ENCODE data around the gene HARS2.
"Not testable (repeated sequence)": the region's sequence is repeated elsewhere in the genome, so short reads cannot be mapped to it uniquely, and the experiment has no call there.

HARS2 gene

DNA sequence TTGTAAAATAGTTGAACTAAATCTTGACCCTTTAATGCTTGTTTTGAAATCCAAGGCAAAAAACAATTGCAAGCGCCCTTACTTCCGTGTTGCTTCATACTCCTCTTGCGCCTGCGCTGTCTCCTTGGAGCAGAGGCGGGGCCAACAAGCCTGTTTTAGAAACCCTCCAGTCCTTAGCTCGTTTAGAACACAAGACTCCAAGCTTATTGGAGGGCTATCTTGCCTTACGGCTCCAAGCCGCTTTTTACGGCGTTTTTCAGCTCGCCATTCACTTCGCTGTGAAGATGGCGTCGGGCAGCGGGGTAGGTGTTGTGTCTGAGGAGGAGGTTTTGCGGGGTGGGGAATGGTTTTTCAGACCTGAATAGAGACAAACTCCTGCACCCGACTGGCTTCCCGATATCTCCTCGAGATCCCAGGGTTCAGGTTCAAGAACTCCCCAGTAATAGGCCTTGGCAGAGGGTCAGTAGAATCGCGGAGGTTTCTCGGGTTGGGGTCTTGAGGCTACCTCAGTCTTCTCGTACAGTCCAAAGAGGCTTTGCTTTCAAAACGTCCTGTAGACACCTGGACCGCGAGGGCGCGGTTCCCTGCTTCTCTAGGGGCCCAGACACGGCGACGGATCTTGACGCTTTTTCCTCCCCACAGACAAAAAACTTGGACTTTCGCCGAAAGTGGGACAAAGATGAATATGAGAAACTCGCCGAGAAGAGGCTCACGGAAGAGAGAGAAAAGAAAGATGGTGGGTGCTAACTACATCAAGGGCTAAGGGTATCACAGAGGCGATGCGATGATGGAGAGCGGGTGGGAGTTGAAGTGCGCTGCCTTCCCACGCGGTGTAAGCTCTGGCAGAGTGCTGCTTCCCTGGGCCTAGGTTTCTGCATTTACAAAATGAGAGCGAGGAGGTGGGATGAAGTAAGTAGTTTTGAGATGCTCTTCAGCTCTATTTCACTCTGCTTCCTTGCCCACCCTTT is 9.2 kb downstream of the HARS2 start, which contains the start of gene ZMAT2:
Gene ZMAT2 (plus strand): TSS at position 271 of the 968 bp plus-strand sequence. CDS start 14 bp downstream, at position 285.
- DNase-seq = peak; percentile 86

DNA sequence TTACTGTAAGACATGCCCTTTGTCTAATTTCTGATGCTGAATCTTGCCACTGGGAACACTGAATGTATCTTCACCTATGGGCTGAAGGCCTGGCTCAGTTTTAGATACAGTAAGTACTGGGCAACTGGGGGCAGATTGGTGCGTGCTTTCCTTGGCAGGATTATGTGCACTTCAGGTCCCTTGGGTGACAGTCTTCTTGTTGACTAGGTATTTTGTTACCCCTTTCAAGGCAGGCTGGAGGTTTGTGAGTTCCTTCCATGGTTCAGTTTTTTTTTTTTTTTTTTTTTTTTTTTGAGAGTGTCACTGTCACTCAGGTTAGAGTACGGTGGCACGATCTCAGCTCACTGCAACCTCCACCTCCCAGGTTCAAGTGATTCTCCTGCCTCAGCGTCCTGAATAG is 16.6 kb downstream of the HARS2 start:
- no peak for DNase-seq

- not testable (repeated sequence) for DNase-seq
These were observed 17.5 kb downstream of the HARS2 start for GRCh38 chr5:140708787-140709186.

DNA sequence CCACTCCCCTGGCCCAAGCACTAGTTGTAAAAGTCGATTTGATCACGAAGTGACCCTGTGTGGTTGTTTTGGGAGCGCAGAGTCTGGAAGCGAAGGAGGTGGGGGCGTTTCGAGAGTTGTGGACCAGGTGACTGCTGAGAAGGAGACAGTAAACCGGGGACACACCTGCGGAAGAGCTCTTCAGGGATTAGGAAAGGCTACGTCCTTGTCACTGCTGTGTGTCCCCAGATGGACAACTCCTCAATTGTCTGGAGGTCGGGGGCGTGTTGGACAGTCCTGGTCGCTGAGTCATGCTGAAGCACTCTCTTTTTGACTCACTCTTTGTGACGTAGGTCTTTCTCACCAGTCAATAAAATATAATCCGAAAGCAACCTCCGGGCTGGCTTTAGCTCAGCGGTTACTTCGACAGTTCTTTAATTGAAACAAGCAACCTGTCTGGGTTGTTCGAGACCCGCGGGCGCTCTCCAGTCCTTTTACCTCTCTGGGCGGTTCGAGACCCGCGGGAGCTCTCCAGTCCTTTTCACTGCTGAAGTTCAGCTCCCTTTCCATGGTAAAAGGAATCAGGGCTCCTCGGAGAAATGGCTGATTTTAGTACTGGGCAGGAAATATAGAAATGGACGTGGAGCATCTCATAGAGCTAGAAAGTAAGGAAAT is 19.8 kb downstream of the HARS2 start:
- DNase-seq = no peak

DNA sequence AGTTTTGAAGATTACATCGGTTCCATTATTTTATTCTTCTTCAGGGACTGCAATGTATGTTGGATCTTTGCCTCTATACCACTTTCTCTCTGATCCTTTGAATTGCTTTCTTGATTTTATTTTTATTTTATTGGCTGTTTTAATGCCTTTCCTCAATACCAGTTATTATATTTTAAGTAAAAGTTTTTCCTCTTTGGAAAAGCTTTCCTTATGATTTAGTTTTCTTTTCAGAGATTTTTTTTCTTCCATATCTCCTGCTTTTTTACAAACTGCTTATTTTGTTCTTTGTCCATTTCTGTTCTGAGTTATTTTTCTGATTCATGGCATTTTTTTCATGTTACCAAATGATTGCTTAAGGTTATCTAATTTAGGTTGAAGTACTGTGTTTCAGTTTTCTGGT is 20.5 kb downstream of the HARS2 start:
- no peak for DNase-seq

DNA sequence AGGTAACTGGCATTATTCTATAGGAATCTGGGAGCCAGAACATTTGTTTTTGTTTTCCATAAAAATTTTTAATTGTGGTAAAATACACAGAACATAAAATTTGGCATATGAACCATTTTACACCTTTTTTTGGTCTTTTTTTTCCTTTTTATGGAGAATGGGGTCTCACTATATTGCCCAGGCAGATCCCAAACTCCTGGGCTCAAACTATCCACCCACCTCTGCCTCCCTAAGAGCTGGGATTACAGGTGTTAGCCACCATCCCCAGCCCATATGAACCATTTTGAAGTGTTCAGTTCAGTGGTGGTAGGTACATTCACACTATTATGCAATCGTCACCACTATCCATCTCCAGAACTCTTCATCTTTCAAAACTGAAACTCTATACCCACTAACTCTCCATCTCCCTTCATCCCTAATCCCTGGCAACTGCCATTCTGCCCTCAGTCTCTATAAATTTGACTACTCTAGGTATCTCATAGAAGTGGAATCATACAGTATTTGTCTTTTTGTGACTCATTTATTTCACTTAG is 22.4 kb downstream of the HARS2 start:
- no peak for DNase-seq

DNA sequence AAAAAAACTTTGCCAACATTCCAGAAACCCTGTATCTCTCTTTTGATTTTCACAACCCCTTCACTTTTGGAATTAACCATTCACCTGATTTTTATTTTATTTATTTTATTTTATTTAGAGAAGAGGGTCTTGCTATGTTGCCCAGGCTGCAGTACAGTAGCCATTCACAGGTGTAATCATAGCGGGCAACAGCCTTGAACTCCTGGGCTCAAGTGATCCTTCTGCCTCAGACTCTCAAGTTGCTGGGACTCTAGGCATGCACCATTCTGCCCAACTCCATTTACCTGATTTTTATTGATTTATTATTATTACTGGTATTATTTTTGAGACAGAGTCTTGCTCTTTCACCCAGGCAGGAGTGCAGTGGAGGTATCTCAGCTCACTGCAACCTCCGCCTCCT is 25.0 kb downstream of the HARS2 start:
- not testable (repeated sequence) for DNase-seq

- DNase-seq = no peak
These were observed 27.0 kb downstream of the HARS2 start for GRCh38 chr5:140718266-140718592.

GRCh38 chr5:140720738-140721137 is 29.5 kb downstream of the HARS2 start:
- not testable (repeated sequence) for DNase-seq

- not testable (repeated sequence) for DNase-seq
These were observed 30.1 kb downstream of the HARS2 start for GRCh38 chr5:140721395-140721794.

GRCh38 chr5:140725799-140726471 is 34.7 kb downstream of the HARS2 start:
- DNase-seq = no peak

DNA sequence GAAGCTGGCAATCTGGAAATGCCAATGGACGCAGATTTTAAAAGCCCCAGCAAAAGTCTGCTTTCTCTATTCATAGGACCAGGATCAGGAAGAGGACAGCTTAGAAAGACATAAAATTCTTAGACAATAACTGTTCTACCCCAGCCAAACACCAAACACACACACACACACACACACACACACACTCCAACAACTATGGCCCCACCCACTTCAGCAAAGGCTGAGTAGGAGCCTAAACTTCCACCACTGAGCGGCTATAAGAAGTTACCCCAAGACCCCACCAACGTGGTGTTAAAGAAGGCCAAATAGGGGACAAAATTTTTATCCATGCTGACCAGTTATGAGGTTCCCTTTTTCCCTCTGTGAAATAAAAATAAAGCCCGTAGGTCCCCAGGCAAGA is 41.8 kb downstream of the HARS2 start:
- no peak for DNase-seq

DNA sequence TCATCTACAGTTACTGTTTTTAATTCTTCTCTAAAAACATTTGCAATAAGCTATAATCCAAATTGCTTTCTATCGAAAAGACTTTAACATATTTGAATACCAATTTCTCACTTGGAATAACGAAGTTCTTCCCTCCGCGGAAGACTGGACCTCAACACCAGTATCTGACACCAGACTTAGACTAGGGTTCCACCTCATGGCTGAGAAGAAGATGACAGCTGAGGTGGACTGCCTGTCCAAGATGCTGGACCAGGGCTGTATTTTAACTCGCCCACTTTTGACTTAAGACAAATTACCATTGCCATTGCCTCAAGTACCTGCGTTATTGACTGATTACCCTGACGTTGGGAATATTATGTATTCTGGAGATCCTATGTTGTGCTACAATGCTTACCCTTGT is 43.1 kb downstream of the HARS2 start:
- DNase-seq = no peak

DNA sequence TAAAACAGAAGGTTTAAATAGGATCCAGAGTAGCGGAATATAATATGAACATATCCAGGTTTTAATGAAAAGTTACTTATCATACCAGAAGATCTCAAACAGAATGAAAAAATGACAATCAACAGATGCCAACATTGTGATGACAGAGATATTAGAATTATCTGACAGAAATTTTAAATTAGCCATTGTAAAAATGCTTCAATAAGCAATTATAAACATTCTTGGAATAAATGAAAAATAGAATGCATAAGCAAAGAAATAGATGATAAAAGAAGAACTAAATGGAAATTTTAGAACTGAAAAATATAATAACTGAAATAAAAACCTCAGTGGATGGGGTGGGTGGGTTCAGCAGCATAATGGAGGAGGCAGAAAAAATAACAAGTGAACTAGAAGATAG is 46.2 kb downstream of the HARS2 start:
- DNase-seq = no peak

DNA sequence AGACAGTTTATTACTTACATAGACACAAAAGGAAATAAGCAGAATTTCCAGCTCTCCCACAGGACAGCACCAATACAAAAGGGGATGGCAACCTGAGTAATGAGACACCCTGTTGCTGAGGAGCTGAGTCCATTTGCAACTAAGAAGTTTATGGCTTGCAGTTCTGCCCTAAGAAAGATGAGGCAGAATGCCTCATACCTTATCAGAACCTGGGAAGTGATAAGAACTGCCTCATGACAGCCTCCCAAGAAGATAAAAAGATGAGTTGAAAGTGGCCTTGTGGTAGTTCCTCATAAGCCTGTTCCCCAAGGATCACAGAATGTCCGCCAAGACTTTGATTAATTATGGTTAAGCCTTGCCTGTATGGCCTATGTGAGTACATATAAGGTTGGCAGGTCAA is 50.7 kb downstream of the HARS2 start:
- no peak for DNase-seq
